ENCODE measurements around the gene CDR2. TPM values are rescaled to one million over a fixed set of nuclear protein-coding genes. Genes with fewer than 3 reads are reported as not detected.
A peak's percentile ranks its signal among the peaks of the same experiment; 100 is the strongest.

The CDR2 gene
- total and polyA plus RNA-seq, 2 of the 13 experiments (the other 11 are each of a cell fraction or from before 2014, with no cell fraction given), result 59.0 to 78.9 TPM

GRCh38 chr16:22323173-22323958, 51.1 kb downstream of the CDR2 start:
- FAIRE-seq, result no peak
- intact Hi-C loops (cut with micrococcal nuclease; ENCODE audit: unreplicated experiment), result loop anchor here (5.0 kb wide), 1 partner anchor 49 kb away; the partner anchor contains the start of gene CDR2

More at GRCh38 chr16:22323173-22323958, 51.1 kb downstream of the CDR2 start:
- Histone ChIP-seq H3K27ac (ENCODE audit: extremely low read length, insufficient read depth, low read length) (no peak overlapping the region), H3K9ac (ENCODE audit: insufficient read depth, low read depth, low read length) (no peak overlapping the region), H3K9me3 (ENCODE audit: low read length) (no peaks in the 10 kb centered on the region), H3K79me2 (ENCODE audit: insufficient read depth, low read length) (peaks cover 14% of the 10 kb centered on the region), H3K36me3 (replicated peaks in 1 of 2; ENCODE audit: control insufficient read depth in 1 of 2, insufficient read depth in 2 of 2, low read length in 2 of 2) (peaks cover 69 to 98% of the 10 kb centered on the region in 2 experiments), H3K4me3 (replicated peaks in 1 of 3; ENCODE audit: insufficient read depth in 1 of 3, low read depth in 2 of 3, low read length in 3 of 3) (no peak overlapping the region), H3K4me1 (ENCODE audit: insufficient read depth, low read length) (no peaks in the 10 kb centered on the region), H4K20me1 (ENCODE audit: insufficient read depth, low read length) (peaks cover 31% of the 10 kb centered on the region; the same call in 1 of the 2 replicates), H3K4me2 (ENCODE audit: low read depth, low read length) (no peak overlapping the region), H3K27me3 (ENCODE audit: control insufficient read depth in 1 of 2, insufficient read depth in 2 of 2, low read length in 2 of 2) (no peaks in the 10 kb centered on the region), H2AFZ (ENCODE audit: low read length) (no peak overlapping the region)
- ChIA-PET POLR2A (interaction anchor here (1.0 kb wide), 1 partner anchor 12 kb away, joined by 4 read pairs; no protein-coding TSS in a partner anchor), CTCF (ENCODE audit: low intra/inter-chr PET ratio, low total read pairs) (no interaction called here)
- in situ Hi-C loops (cut with HindIII; ENCODE audit: extremely low pct_ligation_motif_present, low pct_unique_long_range_greater_than_20kb), result no loop called here
- TF ChIP-seq CENPT (CRISPR knock-in tag; IDR thresholded peaks at IDR 0.05; ENCODE audit: low read depth) (0 out of 2 replicates have a peak, but pooled peaks have one; percentile 30), POGK (CRISPR knock-in tag; conservative IDR thresholded peaks at IDR 0.05) (0 out of 2 replicates have a peak, but pooled peaks have one; percentile 19), RBM39 (IDR thresholded peaks at IDR 0.05; ENCODE audit: low read depth, low read length, poor library complexity, severe bottlenecking) (peak; percentile 14), ZNF180 (CRISPR knock-in tag; IDR thresholded peaks at IDR 0.05; ENCODE audit: borderline replicate concordance, low read depth) (no peak), TEAD3 (CRISPR knock-in tag; optimal IDR thresholded peaks at IDR 0.05; ENCODE audit: borderline replicate concordance) (no peak), RBM22 (optimal IDR thresholded peaks at IDR 0.05; ENCODE audit: low read length) (peak; percentile 12)
- DNase-seq (ENCODE audit: low spot score), result no peak
- 98% methylated on average over 12 of the region's 12 CpGs for WGBS (ENCODE audit: low lambda C conversion rate)
- no TSS peak for BruUV-seq (replicated peaks)
- ATAC-seq, result no peak

All from HepG2 (cell line).